Transverse colon (tissue), 4 donors: ENCODE data around the gene NFYC. TPM values are rescaled to one million over a fixed set of nuclear protein-coding genes. Genes with fewer than 3 reads are reported as not detected.
A peak's percentile ranks its signal among the peaks of the same experiment; 100 is the strongest.

Experiments
- DNase-seq: peaks from one replicate; pipeline ENCODE4 v3.0.0-alpha.2; 2019
- H3K27ac ChIP-seq, 4 donors: fragments of 200-600 bp; sonication (generic); 2 replicates each; pipeline ENCODE4 v1.5.1; 2016 to 2018; ENCODE audit warnings: inconsistent platforms in 4 of 4
- H3K27me3 ChIP-seq: fragments of 200-600 bp; sonication (generic); 2 replicates; pipeline ENCODE4 v1.5.1; 2017; ENCODE audit warnings: inconsistent platforms
- H3K36me3 ChIP-seq, 4 donors: fragments of 200-600 bp; sonication (generic); 2 replicates each; pipeline ENCODE4 v1.5.1; 2017 to 2019; ENCODE audit warnings: inconsistent platforms in 4 of 4
- H3K4me1 ChIP-seq, 4 donors: fragments of 200-600 bp; sonication (generic); 2 replicates each; pipeline ENCODE4 v1.5.1; 2017 to 2020; ENCODE audit warnings: inconsistent platforms in 4 of 4
- H3K4me3 ChIP-seq, 4 donors: fragments of 200-600 bp; sonication (generic); 1 replicate in 1 of 4; 2 replicates in 3 of 4; pipeline versions ENCODE4 v1.5.1 to v1.6.1; 2017 to 2019; ENCODE audit warnings: inconsistent platforms in 4 of 4
- H3K9me3 ChIP-seq, 2 donors: fragments of 200-600 bp; sonication (generic); 2 replicates each; pipeline ENCODE4 v1.5.1; 2017 to 2019; ENCODE audit warnings: inconsistent platforms in 2 of 2
- EP300 ChIP-seq: sonication (generic); formaldehyde crosslinking; IDR thresholded peaks from one replicate; pipeline ENCODE4 v1.6.1; 2017; ENCODE audit warnings: antibody characterized with exemption, low read depth
- POLR2A ChIP-seq: fragments of 450-650 bp; IDR thresholded peaks from one replicate; pipeline ENCODE4 v1.6.1; 2016; ENCODE audit warnings: antibody characterized with exemption, mild to moderate bottlenecking, moderate library complexity
- POLR2AphosphoS5 ChIP-seq, 3 donors: sonication (generic); formaldehyde crosslinking; IDR thresholded peaks; one replicate each; pipeline ENCODE4 v1.6.1; 2016; ENCODE audit warnings: antibody characterized with exemption in 3 of 3
- WGBS, 2 donors: methylation state at CpG; one replicate each; pipeline ENCODE4 v1.1.5; 2018; ENCODE audit warnings: low coverage in 1 of 2; 5-methylcytosine and 5-hydroxymethylcytosine counted together
- in situ Hi-C, 4 donors: fragments of 200-750 bp; cut with MboI; loops; one replicate each; pipeline versions ENCODE4 v1.15.0 to v1.15.1; 2017; ENCODE audit warnings: low sequenced_read_pairs in 3 of 4, low pct_ligation_motif_present in 1 of 4, low pct_unique_long_range_greater_than_20kb in 1 of 4
- intact Hi-C: fragments of 100-400 bp; cut with DNase I; formaldehyde crosslinking; loops from one replicate; pipeline ENCODE4 v1.15.1; 2023; ENCODE audit warnings: low total_unique reads
- total RNA-seq, 4 donors: library from RNA; depleted of rRNA; stranded (reverse); fragments of >200 nt; gene quantifications; one replicate each; pipeline ENCODE4 v1.1.0, GENCODE V29; 2016
- TF ChIP-seq, protein P1 (sequence below), 5 experiments: fragments of 200-600 bp in 3 of 5; fragments of 450-650 bp in 2 of 5; sonication (generic) in 3 of 5; IDR thresholded peaks; 1 replicate in 2 of 5; 2 replicates in 3 of 5; pipeline ENCODE4 v1.5.1; 2016 to 2017; ENCODE audit warnings: antibody characterized with exemption in 5 of 5, inconsistent platforms in 3 of 5, mild to moderate bottlenecking in 2 of 5, moderate library complexity in 1 of 5

The NFYC gene
- total RNA-seq, 4 donors from 2014 or later, result 34.4 to 101 (median 76.4) TPM

DNA sequence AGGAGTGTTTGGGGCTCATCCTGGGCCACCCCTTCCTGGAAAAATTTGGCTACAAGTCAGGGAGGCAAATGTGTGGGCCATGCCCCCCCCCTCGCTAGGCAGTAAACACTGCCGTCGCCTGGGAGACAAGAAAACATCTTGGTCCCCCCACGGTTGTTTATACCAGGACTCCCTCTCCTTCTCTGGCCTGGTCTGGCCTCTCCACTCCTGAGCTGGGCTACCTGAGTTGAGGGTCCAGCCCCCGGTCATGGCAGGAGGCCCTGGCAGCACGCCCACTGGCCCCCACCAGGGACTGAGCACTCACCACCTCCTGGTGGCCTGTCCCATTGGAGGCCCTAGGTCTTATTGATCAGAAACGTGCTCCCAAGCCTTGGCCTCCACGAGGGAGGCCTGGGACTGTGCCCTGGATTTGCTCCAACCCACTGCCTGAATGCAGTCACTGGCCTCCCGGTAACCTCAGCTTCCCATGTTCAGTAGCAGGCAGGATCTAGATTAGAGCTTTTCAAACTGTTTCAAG, 107.9 kb downstream of the NFYC start:
- in situ Hi-C loops, result no loop called here
- Histone ChIP-seq H3K36me3 (no peaks in the 10 kb centered on the region), H3K27ac (peak overlapping the region; percentile 61 to 82 (median 71)), H3K27me3 (no peaks in the 10 kb centered on the region), H3K4me3 (no peak overlapping the region), H3K4me1 (peaks cover 28 to 55% (median 41%) of the 10 kb centered on the region in 4 donors), H3K9me3 (no peaks in the 10 kb centered on the region)
- no peak for DNase-seq
- 58% methylated on average over 9 of the region's 9 CpGs; no CpG with 5 or more reads in 1 of the 2 donors for WGBS, 2 donors
- intact Hi-C loops, result no loop called here
- TF ChIP-seq EP300, result no peak
- no peak for TF ChIP-seq POLR2AphosphoS5 (IDR thresholded peaks at IDR 0.05)
- no peak for TF ChIP-seq POLR2A
- TF ChIP-seq, protein P1, sequence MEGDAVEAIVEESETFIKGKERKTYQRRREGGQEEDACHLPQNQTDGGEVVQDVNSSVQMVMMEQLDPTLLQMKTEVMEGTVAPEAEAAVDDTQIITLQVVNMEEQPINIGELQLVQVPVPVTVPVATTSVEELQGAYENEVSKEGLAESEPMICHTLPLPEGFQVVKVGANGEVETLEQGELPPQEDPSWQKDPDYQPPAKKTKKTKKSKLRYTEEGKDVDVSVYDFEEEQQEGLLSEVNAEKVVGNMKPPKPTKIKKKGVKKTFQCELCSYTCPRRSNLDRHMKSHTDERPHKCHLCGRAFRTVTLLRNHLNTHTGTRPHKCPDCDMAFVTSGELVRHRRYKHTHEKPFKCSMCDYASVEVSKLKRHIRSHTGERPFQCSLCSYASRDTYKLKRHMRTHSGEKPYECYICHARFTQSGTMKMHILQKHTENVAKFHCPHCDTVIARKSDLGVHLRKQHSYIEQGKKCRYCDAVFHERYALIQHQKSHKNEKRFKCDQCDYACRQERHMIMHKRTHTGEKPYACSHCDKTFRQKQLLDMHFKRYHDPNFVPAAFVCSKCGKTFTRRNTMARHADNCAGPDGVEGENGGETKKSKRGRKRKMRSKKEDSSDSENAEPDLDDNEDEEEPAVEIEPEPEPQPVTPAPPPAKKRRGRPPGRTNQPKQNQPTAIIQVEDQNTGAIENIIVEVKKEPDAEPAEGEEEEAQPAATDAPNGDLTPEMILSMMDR (IDR thresholded peaks at IDR 0.05), result no peak

DNA sequence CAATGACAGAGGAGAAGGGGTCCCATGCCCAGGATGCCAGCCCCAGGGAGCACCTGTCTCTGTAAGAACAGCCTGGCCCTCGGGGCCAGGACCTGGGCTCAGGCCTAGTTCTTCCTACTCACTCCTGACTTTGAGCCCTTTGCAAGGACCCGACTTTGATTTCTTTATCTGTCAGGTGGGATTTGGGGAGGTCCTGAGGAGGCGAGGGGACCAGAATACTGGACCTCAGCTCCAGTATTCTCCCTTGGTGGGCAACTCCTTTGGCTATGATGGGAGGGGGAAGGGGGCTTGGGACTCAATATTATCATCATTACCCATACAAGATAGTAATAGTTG, 110.2 kb downstream of the NFYC start:
- no peaks in the 10 kb centered on the region for H3K9me3 ChIP-seq
- DNase-seq, result no peak
- WGBS, 2 donors, result 47% methylated on average over 3 of the region's 3 CpGs; no CpG with 5 or more reads in 1 of the 2 donors
- no peaks in the 10 kb centered on the region for H3K27me3 ChIP-seq
- peak overlapping the region in 3 of 4 donors; percentile 34 to 56 (median 38) for H3K4me3 ChIP-seq
- H3K4me1 ChIP-seq, result peaks cover 28 to 60% (median 41%) of the 10 kb centered on the region in 4 donors
- TF ChIP-seq, protein P1 (IDR thresholded peaks at IDR 0.05), result no peak
- TF ChIP-seq POLR2A (no peak), POLR2AphosphoS5 (IDR thresholded peaks at IDR 0.05) (no peak), EP300 (no peak)
- intact Hi-C loops, result loop anchor here (2.0 kb wide), 1 partner anchor 57 kb away; no protein-coding TSS in a partner anchor
- H3K36me3 ChIP-seq, result no peaks in the 10 kb centered on the region
- H3K27ac ChIP-seq, result peak overlapping the region; percentile 77 to 86 (median 82)
- in situ Hi-C loops, result no loop called here

DNA sequence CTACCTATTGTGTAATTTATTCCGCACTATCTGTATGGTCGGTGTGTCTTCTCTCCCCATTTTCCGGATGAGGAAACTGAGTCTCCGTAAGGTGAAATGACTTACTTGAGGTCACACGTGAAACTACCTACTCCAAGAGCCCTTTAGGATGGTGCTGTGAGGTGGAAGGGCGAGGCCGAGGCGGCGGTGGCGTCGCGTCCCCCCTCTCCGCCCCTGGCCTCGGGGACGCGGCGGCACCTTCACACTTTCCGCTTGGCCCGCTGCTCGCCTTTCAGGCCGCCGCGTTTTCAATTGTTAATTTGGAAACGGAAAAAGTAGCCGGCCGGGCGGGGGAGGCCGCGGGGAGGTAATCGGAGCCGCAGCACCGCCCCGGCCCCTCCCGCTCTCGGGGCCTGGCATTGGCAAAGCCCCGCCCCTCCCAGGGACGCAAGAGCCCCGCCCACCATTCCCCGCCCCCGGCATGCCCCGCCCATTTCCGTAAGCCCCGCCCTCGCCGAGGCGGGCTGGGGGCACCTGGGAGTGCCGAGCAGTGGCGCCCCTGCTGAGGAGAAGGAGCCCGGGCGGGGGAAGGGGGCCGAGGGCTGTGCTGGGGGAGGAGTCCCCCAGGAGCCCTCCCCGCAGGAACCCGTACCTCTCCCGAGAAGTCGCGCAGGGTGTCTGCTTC, 110.7 kb downstream of the NFYC start:
- Histone ChIP-seq H3K4me1 (peaks cover 28 to 59% (median 42%) of the 10 kb centered on the region in 4 donors), H3K27ac (peak overlapping the region; percentile 77 to 86 (median 82)), H3K27me3 (no peaks in the 10 kb centered on the region), H3K36me3 (no peaks in the 10 kb centered on the region), H3K9me3 (no peaks in the 10 kb centered on the region), H3K4me3 (peak overlapping the region in 3 of 4 donors; percentile 34 to 56 (median 38))
- peak; percentile 90 for DNase-seq
- TF ChIP-seq POLR2A (no peak), EP300 (no peak)
- TF ChIP-seq, protein P1 (IDR thresholded peaks at IDR 0.05), result no peak
- WGBS, 2 donors, result 14% methylated on average over 3 to 36 of the region's 56 CpGs
- in situ Hi-C loops (no loop called here), intact Hi-C loops (loop anchor here (2.0 kb wide), 1 partner anchor 57 kb away; no protein-coding TSS in a partner anchor)

DNA sequence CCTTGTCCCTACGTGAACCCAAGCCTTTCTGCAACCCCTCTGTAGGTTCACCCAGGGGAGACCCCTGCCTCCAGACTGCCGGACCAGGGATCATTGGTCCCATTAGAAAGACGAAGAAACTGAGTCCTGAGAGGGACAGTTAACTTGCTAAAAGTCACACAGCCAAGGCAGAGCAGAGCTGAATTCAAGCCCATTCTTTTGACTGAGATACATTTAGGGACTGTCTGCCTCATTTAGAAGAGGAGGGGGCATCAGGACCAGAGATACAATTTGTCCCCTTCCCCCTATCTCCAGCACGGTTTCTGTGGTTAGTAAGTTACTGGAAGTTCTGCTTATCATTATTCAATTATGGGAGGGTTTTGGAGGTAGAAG, 111.2 kb downstream of the NFYC start:
- peak overlapping the region; percentile 77 to 86 (median 82) for H3K27ac ChIP-seq
- WGBS, 2 donors, result 0 to 47% methylated on average over 1 to 3 of the region's 4 CpGs
- H3K4me3 ChIP-seq, result peak overlapping the region in 2 of 4 donors; percentile 38 to 56
- no peaks in the 10 kb centered on the region for H3K27me3 ChIP-seq
- H3K9me3 ChIP-seq, result no peaks in the 10 kb centered on the region
- intact Hi-C loops, result loop anchor here (2.0 kb wide), 1 partner anchor 56 kb away; no protein-coding TSS in a partner anchor
- in situ Hi-C loops, result no loop called here
- no peak for DNase-seq
- peaks cover 28 to 59% (median 41%) of the 10 kb centered on the region in 4 donors for H3K4me1 ChIP-seq
- H3K36me3 ChIP-seq, result no peaks in the 10 kb centered on the region
- TF ChIP-seq, protein P1 (IDR thresholded peaks at IDR 0.05), result no peak
- TF ChIP-seq POLR2AphosphoS5 (IDR thresholded peaks at IDR 0.05), result no peak
- no peak for TF ChIP-seq POLR2A
- TF ChIP-seq EP300, result no peak
